Endometrial microvascular endothelial cells (primary cell): Measurements from ENCODE around the gene SPPL2C. TPM values are rescaled to one million over a fixed set of nuclear protein-coding genes. Genes with fewer than 3 reads are reported as not detected.

ENCODE experiments used
- in situ Hi-C: cut with HindIII; loops from 2 replicates; pipeline ENCODE4 v1.10.0; 2017; ENCODE audit warnings: low sequenced_read_pairs, low pct_unique_long_range_greater_than_20kb; ENCODE audit errors: inconsistent ontology term
- total RNA-seq: library from RNA; depleted of rRNA; stranded (reverse); fragments of >200 nt; gene quantifications from one replicate; pipeline ENCODE4 v1.2.3, GENCODE V29; 2015; ENCODE audit errors: inconsistent ontology term

The SPPL2C gene
- total RNA-seq, 1 donor from 2014 or later, result not detected

- in situ Hi-C loops, result no loop called here
Observed at GRCh38 chr17:45825792-45826191, 18.9 kb upstream of the SPPL2C start.

GRCh38 chr17:45826919-45827588, 17.6 kb upstream of the SPPL2C start:
- in situ Hi-C loops, result no loop called here

- in situ Hi-C loops, result no loop called here
Observed at GRCh38 chr17:45828171-45828570, 16.5 kb upstream of the SPPL2C start.

GRCh38 chr17:45828582-45829133, 16.0 kb upstream of the SPPL2C start:
- in situ Hi-C loops, result no loop called here

GRCh38 chr17:45833920-45834319, 10.8 kb upstream of the SPPL2C start:
- in situ Hi-C loops, result no loop called here

- in situ Hi-C loops, result no loop called here
Observed at GRCh38 chr17:45834471-45835396, 9.9 kb upstream of the SPPL2C start.

GRCh38 chr17:45835481-45835880, 9.2 kb upstream of the SPPL2C start:
- in situ Hi-C loops, result no loop called here

GRCh38 chr17:45836047-45837044, 8.3 kb upstream of the SPPL2C start:
- in situ Hi-C loops, result no loop called here

- in situ Hi-C loops, result no loop called here
Observed at GRCh38 chr17:45837187-45837586, 7.5 kb upstream of the SPPL2C start.

- in situ Hi-C loops, result no loop called here
Observed at GRCh38 chr17:45837603-45838002, 7.1 kb upstream of the SPPL2C start.

GRCh38 chr17:45838751-45839295, 5.9 kb upstream of the SPPL2C start:
- in situ Hi-C loops, result no loop called here

GRCh38 chr17:45839442-45839841, 5.2 kb upstream of the SPPL2C start:
- in situ Hi-C loops, result no loop called here

- in situ Hi-C loops, result no loop called here
Observed at GRCh38 chr17:45841186-45841585, 3.5 kb upstream of the SPPL2C start.

- in situ Hi-C loops, result no loop called here
Observed at GRCh38 chr17:45841883-45842525, 2.7 kb upstream of the SPPL2C start.

GRCh38 chr17:45843722-45844121, 959 bp upstream of the SPPL2C start:
- in situ Hi-C loops, result no loop called here

- in situ Hi-C loops, result no loop called here
Observed at GRCh38 chr17:45845376-45846185, 900 bp downstream of the SPPL2C start.

GRCh38 chr17:45846223-45846622, 1.5 kb downstream of the SPPL2C start:
- in situ Hi-C loops, result no loop called here
